ENCODE measurements around the gene HOMER1. TPM values are rescaled to one million over a fixed set of nuclear protein-coding genes. Genes with fewer than 3 reads are reported as not detected.
"Not testable (repeated sequence)": the region's sequence is repeated elsewhere in the genome, so short reads cannot be mapped to it uniquely, and the experiment has no call there.

HOMER1 gene
- total RNA-seq, 1 experiment from 2014 or later: 5.2 TPM

DNA sequence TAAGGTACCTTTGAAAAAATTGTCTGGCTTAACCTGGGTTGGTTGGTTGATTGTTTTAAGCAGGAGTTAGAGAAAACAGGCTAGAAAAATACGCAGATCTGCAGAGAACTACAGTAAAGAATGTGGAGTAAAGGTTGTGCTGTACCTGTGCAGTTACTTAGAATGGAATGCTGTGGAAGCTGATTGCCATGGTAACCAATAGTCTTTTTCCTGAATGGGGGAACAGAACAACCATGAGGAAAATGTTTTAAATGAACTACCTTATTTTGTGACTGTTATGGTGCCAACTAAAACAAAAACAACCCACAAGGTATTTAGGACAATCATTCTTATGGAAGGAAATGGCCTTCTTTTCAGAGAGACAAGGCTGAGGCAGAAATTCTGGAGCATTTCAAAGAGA, 4.8 kb upstream of the HOMER1 start:
- no peak for DNase-seq (ENCODE audit: extremely low read depth, low read depth)

DNA sequence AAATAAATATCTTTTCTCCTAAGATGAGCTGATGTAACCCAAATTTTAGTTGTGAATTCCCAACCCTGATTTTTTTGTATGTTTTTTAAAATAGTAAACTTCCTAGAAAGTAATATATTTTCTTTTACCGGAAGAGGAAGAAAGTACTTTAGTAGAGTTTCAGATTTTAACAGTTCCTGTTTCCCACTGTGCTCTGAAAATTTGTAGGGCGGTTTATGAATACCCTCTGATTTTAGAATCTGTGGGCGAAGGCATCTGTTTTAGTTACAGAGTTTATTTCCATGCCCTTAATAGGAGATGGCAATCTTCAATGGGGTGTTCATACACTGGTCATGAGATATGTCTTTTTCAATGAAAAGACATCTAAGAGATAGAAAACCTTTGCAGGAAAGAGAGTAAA, 3.7 kb upstream of the HOMER1 start:
- DNase-seq (ENCODE audit: extremely low read depth, low read depth): no peak

- no peak for DNase-seq (ENCODE audit: extremely low read depth, low read depth)
These were observed 3.1 kb upstream of the HOMER1 start for GRCh38 chr5:79516986-79517385.

GRCh38 chr5:79516331-79516730, 2.4 kb upstream of the HOMER1 start:
- not testable (repeated sequence) for DNase-seq (ENCODE audit: extremely low read depth, low read depth)

GRCh38 chr5:79514391-79515105, 614 bp upstream of the HOMER1 start:
- peak; percentile 71 for DNase-seq (ENCODE audit: extremely low read depth, low read depth)

DNA sequence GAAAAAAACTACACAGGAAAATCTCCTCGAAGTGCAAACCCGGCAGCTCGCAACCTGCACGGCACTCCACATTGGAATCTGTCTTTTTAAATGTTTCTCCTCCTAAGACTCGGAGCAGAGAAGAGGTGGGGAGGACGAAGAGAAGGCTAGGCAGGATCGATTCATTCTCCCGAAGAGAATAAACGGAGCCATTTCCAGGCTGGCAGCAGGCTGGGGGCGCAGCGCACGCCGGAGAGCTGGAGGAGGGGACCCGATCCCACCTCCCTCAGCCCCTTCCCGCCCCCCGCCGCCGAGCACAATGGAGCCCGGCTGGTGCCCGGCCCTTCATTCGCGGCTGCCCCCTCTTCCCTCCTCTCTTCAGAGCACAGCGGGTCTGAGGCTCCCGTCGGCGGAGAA, 628 bp downstream of the HOMER1 start:
- DNase-seq (ENCODE audit: extremely low read depth, low read depth): no peak

DNA sequence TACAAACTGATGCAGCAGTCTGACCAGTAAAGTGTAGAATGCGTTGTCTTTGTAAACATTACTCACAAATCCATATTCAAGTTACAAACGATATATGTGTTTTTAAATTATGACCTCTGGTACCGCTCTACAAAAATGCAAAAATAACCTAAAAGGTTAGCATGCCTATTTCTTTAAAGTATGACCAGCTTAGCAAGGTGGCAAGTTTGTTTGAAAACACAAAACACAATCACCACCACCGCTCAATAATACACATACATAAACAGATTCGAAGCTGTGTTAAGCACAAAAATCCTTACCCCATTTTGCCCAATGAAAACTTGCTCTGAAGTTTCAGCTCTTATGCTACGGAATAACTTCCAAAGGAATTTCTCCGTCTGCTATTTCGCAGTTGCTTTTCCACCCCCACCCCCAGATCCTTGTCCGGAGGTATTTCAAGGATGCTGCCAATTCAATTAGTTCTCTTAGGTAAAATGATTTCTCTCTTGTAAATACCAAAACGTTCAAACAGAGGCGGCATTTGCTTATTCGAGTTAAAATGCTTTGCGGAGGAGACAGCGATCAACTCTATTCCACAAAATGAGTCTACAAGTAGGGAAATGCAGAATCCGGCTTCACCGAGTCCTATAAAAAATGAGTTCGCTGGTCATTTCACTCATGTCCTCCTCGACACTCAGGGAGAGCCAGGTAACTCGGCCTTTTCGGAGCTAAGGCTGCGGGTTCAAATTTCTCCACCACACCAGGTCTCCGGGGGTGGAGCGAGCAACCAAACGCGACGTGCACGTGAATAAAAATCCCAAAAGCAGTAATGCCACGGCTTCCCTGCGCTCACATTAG, 1.2 kb downstream of the HOMER1 start:
- no peak for DNase-seq (ENCODE audit: extremely low read depth, low read depth)

DNA sequence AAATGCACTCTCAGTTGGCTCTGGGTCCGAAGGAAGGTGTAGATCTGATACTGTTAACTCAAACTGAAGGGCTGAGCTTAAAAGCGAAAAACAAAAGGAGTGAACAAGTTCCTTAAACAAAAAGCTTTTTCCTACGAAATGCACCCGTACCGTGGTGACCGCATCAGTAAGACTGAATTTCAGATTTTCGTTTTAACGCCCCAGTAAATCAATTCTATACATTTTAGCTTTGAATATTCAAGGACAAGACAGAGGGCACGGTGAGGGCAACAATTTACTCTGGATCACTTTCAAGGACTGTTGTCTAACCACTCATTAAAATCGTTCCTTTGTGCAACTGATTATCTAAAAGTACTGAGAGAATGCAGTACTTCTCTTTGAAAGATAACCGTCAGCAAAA, 1.9 kb downstream of the HOMER1 start:
- no peak for DNase-seq (ENCODE audit: extremely low read depth, low read depth)

DNA sequence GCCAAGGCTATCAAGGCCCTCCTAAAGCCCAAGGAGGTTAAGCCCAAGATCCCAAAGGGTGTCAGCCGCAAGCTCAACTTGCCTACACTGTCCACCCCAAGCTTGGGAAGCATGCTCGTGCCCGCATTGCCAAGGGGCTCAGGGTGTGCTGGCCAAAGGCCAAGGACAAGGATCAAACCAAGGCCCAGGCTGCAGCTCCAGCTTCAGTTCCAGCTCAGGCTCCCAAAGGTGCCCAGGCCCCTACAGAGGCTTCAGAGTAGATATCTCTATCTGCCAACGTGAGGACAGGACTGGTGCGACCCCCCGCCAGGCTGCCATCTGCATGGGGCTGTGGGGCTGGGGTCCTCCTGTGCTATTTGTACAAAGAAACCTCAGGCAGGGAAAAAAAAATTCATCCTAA, 3.3 kb downstream of the HOMER1 start:
- DNase-seq (ENCODE audit: extremely low read depth, low read depth): no peak

DNA sequence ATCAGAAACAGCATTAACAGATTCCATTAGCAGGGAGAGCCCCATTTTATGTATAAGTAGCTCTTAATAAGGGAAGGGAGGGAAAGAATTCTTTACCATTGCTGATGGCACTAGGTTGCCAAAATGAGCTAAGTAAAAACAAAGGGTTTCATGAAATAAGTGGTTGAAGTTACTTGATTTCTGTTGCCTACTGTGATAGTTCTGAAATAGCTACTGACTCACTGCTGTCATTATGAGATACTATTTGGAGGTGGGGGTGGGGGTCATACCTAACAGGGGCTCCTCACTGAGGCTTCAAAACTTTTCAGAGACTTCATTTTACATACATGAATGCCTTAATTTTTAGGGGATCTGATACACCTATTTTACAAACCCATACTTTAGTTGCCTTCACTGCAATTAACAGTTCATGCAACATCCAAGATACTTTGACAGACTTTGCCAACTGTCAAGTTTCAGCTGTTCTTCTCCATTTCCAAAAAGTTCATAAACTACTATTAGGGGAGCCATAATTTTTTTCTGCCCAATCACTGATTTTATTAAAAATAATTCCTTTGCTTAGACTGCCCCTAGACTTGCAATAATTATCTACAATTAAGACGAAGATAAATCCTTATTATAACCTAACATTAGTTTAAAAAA, 4.6 kb downstream of the HOMER1 start:
- no peak for DNase-seq (ENCODE audit: extremely low read depth, low read depth)

DNA sequence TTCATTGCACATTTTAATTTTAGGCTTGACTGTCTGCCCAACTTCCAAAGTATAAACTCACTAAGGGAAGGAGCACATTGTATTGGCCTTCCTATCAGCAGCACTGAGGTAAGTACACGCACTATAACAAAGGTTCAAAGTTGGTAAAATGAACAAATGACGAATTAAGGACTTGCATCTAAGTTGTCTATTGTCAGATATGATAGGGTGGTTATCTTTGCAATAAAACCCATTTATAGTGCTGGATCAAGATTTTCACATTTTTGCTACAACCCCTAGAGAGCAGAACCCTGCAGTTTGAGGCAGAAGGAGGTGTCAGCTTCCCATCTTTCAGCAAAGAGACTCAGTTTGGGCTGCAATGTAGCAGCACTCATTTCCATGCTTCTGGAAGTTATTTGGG, 5.1 kb downstream of the HOMER1 start:
- DNase-seq (ENCODE audit: extremely low read depth, low read depth): no peak

- DNase-seq (ENCODE audit: extremely low read depth, low read depth): no peak
These were observed 5.6 kb downstream of the HOMER1 start for GRCh38 chr5:79508354-79508753.

DNA sequence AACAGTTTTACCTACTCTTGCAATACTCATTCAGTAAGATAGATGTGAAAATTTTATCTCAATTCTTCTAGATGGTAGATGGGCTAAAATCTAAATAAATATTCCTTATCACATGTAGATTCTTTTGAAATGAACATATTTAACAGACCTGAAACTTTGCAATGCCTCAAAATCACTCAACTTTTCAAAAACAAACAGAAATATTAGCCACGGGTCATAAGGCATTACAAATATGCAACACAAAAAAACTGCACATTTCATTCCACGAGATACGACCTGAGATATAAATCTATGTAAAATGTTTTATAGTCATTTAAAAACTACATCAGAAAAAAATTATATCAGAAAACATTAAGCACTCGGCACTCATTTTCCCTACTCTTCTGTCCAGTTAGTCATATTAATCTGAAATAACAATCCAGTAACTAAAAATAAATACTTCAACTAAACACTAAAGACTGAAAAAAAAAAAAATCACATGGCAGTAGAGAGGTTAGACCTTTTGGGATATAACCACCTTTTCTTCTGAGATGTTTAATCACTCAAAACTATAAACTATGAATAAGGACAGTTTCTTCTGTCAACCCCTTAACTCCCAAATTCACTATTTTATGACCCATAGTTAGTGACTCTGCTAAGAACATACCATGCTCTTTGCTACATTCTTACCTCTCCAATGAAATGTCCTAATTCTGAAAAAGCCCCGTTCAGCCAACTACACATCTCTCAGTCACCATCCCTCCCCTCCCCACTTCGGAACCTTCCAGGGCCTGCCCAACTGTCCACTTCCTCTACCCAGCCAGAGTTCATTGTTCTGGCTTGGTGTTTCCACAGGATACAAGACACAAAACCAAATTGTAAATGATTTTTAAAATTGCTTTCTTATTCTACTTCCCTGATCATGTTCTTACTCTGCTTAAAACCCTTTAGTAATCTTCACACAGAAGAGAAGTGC, 6.4 kb downstream of the HOMER1 start:
- DNase-seq (ENCODE audit: extremely low read depth, low read depth): no peak

- DNase-seq (ENCODE audit: extremely low read depth, low read depth): no peak
These were observed 8.8 kb downstream of the HOMER1 start for GRCh38 chr5:79505138-79505537.

DNA sequence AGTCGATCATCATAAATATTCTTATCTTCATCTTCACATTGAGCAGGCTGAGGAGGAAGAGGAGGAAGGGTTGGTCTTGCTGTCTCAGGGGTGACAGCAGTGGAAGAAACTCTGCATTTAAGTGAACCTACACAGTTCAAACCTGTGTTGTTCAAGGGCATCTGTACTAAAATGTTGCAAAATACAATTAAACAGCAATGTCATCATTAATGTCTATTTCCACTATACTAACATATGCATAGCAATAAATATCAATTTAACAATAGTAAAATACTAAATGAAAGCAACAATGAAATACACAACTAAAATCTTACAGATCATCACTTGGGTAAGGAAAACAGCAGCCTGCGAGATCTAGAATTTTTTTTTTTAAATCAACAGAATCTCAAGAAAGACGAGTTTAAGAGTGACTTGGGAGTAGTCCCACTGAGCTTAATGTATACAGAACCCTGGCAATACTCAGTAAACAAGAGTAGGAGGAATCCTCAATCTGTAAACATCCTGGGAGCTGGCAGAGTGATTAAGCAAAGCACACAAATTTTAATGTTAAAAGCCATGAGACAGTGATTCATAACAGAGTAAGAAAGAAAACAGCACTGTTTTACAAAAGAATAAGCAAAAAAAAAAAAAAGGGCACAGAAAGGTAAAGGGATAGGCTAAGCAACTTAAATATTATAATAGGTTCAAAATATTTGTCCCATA, 10.0 kb downstream of the HOMER1 start:
- DNase-seq (ENCODE audit: extremely low read depth, low read depth): peak; percentile 14

- no peak for DNase-seq (ENCODE audit: extremely low read depth, low read depth)
These were observed 14.2 kb downstream of the HOMER1 start for GRCh38 chr5:79499640-79500273.

DNA sequence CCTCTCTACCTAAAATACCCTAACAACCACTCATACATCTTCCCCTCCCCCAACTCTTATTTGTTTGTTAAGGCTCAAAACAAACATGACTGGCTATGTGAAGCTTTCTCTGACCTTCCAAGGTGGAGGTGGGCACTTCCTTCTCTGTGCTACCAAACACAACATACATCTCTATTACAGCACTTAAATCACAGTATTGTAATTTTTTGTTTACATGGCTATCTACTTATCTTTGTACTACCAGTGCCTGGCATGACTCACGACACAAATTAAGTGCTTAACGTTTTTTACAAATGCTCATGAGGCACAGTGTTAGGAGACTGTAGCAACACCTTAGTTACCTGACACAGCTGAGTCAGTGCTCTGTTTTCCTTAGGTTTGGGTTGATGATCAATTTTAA, 18.6 kb downstream of the HOMER1 start:
- DNase-seq (ENCODE audit: extremely low read depth, low read depth): no peak

DNA sequence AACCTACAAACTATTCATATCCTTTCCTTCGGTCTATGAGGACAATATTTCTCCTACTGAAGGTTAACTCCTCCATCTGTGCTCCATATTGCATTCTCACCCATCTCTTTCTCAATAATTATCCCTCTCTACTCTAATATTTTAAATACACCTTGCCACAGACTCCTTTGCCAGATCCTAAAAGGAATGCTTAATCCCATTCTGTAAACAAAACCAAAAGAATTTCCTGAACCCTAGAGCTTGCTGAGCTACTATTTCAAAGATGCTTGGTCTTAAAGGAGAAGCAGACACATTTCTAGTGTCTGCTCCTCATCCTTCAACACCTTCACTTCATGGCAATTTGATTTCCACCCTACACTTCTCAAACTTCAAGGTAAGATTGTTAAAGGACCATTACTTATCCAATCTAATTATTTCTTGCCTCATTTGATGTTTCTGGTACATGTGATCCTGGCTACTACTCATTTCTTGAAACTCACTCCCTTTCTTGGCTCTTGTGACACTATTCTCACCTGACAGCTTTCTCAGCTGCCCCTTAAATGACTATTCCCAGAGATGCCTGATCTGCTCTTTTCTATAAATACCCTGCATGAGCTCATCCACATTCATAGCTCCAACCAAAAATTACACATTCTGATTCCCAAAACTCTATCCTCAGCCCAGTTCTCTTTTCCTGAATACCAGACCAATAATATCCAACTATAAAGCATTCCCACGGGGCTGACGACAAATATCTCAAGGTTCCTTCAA, 20.2 kb downstream of the HOMER1 start:
- DNase-seq (ENCODE audit: extremely low read depth, low read depth): no peak
